ENCODE measurements around the gene GRIN3A. TPM values are rescaled to one million over a fixed set of nuclear protein-coding genes. Genes with fewer than 3 reads are reported as not detected.

The GRIN3A gene
- polyA plus RNA-seq, 1 of the 3 experiments (the other 2 are of a cell fraction), result not detected

GRCh38 chr9:101673642-101674041 is 64.8 kb downstream of the GRIN3A start:
- no peak overlapping the region for H3K27ac ChIP-seq (ENCODE audit: low read depth in 2 of 2, low read length in 1 of 2)
- no peaks in the 10 kb centered on the region for H3K36me3 ChIP-seq (replicated peaks in 1 of 2; ENCODE audit: control insufficient read depth in 1 of 2, insufficient read depth in 2 of 2, low read length in 1 of 2)
- H3K9me2 ChIP-seq, result no peaks in the 10 kb centered on the region
- ChIA-PET CTCF (no interaction called here), POLR2A (no interaction called here)
- H3K4me2 ChIP-seq, result no peak overlapping the region
- H3K4me3 ChIP-seq (ENCODE audit: low read depth in 2 of 2, low read length in 1 of 2), result no peak overlapping the region
- H3K4me1 ChIP-seq (ENCODE audit: control insufficient read depth in 1 of 2, insufficient read depth in 2 of 2, low read depth in 1 of 2, low read length in 1 of 2), result peaks cover 0 to 3% of the 10 kb centered on the region in 2 experiments; a peak in 2 of 4 replicates
- H2AFZ ChIP-seq (ENCODE audit: low read depth), result no peak overlapping the region
- H3K27me3 ChIP-seq (ENCODE audit: insufficient read depth), result no peaks in the 10 kb centered on the region
- no peaks in the 10 kb centered on the region for H3F3A ChIP-seq (replicated peaks; ENCODE audit: insufficient read depth)
- TF ChIP-seq ELF1 (IDR thresholded peaks at IDR 0.05) (no peak), RFX5 (IDR thresholded peaks at IDR 0.05; ENCODE audit: low read length) (no peak), FOXM1 (IDR thresholded peaks at IDR 0.05; ENCODE audit: low read depth) (no peak), GABPA (IDR thresholded peaks at IDR 0.05; ENCODE audit: low read depth) (no peak), MEF2A (IDR thresholded peaks at IDR 0.05; ENCODE audit: borderline replicate concordance, low read depth) (no peak), JUND (IDR thresholded peaks at IDR 0.05) (no peak), SIN3A (IDR thresholded peaks at IDR 0.05; ENCODE audit: borderline replicate concordance, low read depth, low read length) (no peak), CTCF (IDR thresholded peaks at IDR 0.05) (no peak), SMC3 (IDR thresholded peaks at IDR 0.05; ENCODE audit: low read depth, low read length) (no peak), EP300 (IDR thresholded peaks at IDR 0.05; ENCODE audit: borderline replicate concordance in 1 of 2, low read depth in 1 of 2, low read length in 1 of 2) (no peak), USF2 (IDR thresholded peaks at IDR 0.05; ENCODE audit: borderline replicate concordance, low read depth, low read length) (no peak), RAD21 (IDR thresholded peaks at IDR 0.05; ENCODE audit: low read length) (no peak), EZH2phosphoT487 (IDR thresholded peaks at IDR 0.05; ENCODE audit: borderline replicate concordance, low read depth) (no peak), GATA2 (CRISPR knock-in tag; IDR thresholded peaks at IDR 0.05) (no peak)
- TF ChIP-seq, protein P1, sequence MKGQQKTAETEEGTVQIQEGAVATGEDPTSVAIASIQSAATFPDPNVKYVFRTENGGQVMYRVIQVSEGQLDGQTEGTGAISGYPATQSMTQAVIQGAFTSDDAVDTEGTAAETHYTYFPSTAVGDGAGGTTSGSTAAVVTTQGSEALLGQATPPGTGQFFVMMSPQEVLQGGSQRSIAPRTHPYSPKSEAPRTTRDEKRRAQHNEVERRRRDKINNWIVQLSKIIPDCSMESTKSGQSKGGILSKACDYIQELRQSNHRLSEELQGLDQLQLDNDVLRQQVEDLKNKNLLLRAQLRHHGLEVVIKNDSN (IDR thresholded peaks at IDR 0.05; ENCODE audit: borderline replicate concordance, low read depth), result no peak
- no peak for DNase-seq
- no peaks in the 10 kb centered on the region for H4K20me1 ChIP-seq (ENCODE audit: insufficient read depth)
- WGBS (ENCODE audit: low lambda C conversion rate), result 15% methylated on average over 2 of the region's 2 CpGs
- no peaks in the 10 kb centered on the region for H3K79me2 ChIP-seq (ENCODE audit: insufficient read depth)
- no peaks in the 10 kb centered on the region for H3K9me3 ChIP-seq
- H3K9ac ChIP-seq, result no peak overlapping the region

GRCh38 chr9:101671567-101671966 is 66.9 kb downstream of the GRIN3A start:
- Histone ChIP-seq H3K79me2 (ENCODE audit: insufficient read depth) (no peaks in the 10 kb centered on the region), H3K4me1 (ENCODE audit: control insufficient read depth in 1 of 2, insufficient read depth in 2 of 2, low read depth in 1 of 2, low read length in 1 of 2) (no peaks in the 10 kb centered on the region), H2AFZ (ENCODE audit: low read depth) (no peak overlapping the region), H4K20me1 (ENCODE audit: insufficient read depth) (no peaks in the 10 kb centered on the region), H3K27ac (ENCODE audit: low read depth in 2 of 2, low read length in 1 of 2) (no peak overlapping the region), H3F3A (replicated peaks; ENCODE audit: insufficient read depth) (no peaks in the 10 kb centered on the region), H3K9me3 (no peaks in the 10 kb centered on the region), H3K4me3 (ENCODE audit: low read depth in 2 of 2, low read length in 1 of 2) (no peak overlapping the region), H3K9ac (no peak overlapping the region), H3K9me2 (no peaks in the 10 kb centered on the region), H3K27me3 (ENCODE audit: insufficient read depth) (no peaks in the 10 kb centered on the region), H3K36me3 (replicated peaks in 1 of 2; ENCODE audit: control insufficient read depth in 1 of 2, insufficient read depth in 2 of 2, low read length in 1 of 2) (no peaks in the 10 kb centered on the region), H3K4me2 (no peak overlapping the region)
- 6% methylated on average over 1 of the region's 1 CpG for WGBS (ENCODE audit: low lambda C conversion rate)
- POLR2A ChIA-PET, result no interaction called here
- no peak for DNase-seq
- CTCF ChIA-PET, result interaction anchor here (1.0 kb wide), 1 partner anchor 68 kb away, joined by 3 read pairs; no protein-coding TSS in a partner anchor
- TF ChIP-seq REST (IDR thresholded peaks at IDR 0.05; ENCODE audit: low read depth, low read length), result no peak
- TF ChIP-seq CTCF (IDR thresholded peaks at IDR 0.05), result no peak
- TF ChIP-seq MXI1 (IDR thresholded peaks at IDR 0.05; ENCODE audit: low read depth, low read length), result no peak
- no peak for TF ChIP-seq EZH2phosphoT487 (IDR thresholded peaks at IDR 0.05; ENCODE audit: borderline replicate concordance, low read depth)
- no peak for TF ChIP-seq SIN3A (IDR thresholded peaks at IDR 0.05; ENCODE audit: borderline replicate concordance, low read depth, low read length)
- no peak for TF ChIP-seq SMC3 (IDR thresholded peaks at IDR 0.05; ENCODE audit: low read depth, low read length)
- TF ChIP-seq GABPA (IDR thresholded peaks at IDR 0.05; ENCODE audit: low read depth), result no peak
